ENCODE data around the gene KIFC3.
"Not testable (repeated sequence)": the region's sequence is repeated elsewhere in the genome, so short reads cannot be mapped to it uniquely, and the experiment has no call there.

The KIFC3 gene

DNA sequence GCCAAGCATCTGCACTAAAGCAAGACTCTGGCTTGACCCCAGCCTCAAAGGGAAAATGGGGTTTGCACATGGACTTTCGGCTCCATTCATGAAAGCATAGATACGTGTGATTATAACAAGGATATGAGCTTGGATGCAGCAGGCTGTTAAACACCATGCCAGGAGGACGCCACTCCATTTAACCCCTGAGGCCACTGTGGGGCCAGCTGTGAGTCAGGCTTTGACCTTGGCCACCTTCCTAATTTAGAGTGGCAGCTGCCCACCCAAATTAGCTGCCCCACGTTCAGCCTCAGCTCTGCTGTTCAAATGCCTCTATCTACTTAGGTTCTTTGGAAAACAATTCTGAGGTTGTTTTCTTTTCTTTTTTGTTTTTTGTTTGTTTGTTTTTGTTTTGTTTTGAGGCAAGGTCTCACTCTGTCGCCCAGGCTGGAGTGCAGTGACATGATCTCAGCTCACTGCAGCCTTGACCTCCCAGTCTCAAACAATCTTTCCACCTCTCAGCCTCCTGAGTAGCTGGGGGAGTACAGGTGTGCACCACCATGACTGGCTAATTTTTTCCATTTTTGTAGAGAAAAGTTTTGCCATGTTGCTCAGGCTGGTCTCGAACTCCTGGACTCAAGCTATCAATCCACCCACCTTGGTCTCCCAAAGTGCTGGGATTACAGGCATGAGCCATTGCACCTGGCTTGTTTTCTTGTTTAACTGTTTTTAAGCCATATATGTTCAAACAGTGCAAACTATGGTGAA is 23.2 kb upstream of the KIFC3 start:
- DNase-seq: no peak

DNA sequence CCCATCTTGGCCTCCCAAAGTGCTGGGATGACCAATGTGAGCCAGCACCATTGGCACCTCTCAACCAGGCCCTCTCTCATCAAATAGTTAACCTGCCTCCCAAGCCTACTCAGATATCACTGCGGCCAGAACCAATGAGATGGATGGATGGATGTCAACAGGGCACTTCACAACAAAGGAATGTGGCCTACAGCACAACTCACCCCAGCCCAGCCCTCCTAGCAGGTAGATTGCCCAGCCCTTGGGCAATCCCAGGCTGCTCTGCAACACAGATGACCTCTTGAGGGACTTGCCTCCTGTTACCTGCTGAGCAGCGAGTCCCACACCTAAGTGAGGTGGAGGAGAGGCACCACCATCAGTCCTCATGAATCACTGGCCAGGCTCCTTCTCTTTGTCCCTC is 22.6 kb upstream of the KIFC3 start:
- DNase-seq: no peak

DNA sequence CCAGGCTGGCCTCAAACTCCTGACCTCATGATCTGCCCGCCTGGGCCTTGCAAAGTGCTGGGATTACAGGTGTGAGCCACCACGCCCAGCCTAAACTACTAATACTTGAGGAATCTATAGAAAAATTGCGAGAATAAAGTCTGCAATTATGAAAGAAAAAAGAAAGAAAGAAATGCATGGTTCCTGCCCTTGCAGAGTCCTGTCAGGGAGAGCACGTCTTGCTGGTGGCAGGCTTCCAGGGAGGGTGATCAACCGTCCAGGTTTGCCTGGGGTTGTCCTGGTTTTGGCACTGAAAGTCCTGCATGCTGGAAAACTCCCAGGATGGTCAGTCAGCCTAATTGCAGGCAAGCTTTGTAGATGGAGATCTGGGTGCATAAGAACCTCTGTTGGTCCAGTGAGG is 21.5 kb upstream of the KIFC3 start:
- no peak for DNase-seq

DNA sequence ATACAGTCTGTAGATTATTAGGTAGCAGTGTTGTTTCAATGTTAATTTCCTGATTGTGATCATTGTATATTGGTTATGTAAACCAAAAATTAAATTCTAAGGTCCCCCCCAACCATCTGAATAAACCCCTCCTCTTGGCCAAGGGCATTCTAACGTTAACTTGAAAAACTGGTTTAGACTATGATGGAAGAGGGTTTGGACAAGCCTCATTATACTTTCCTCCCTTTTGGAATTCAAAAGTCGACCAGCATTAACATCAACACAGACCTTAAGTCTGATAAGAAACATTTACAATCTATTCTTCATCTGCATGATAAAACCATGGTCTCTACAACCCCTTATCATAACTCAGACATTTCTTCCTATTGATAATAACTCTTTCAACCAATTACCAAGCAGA is 20.6 kb upstream of the KIFC3 start:
- DNase-seq: no peak

DNA sequence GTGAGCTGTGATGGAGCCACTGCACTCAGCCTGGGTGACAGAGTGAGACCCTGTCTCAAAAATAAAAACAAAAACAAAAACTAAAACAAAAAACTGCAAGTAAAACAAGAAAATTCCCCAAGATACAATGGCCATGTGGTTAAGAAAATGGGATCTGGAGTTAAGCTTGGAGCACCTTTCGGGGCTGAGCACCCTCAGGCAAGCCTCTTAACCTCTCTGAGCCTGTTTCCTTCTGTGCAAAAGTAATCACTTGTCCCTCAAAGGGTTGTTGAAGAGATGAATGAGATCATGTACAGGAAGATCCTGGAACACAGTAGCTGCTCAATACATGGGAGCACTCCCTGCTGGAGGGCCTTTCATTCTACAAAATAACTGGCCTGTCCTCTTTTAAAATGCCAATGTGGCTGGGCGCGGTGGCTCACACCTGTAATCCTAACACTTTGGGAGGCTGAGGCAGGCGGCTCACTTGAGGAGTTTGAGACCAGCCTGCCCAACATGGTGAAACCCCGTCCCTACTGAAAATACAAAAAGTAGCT is 19.8 kb upstream of the KIFC3 start:
- DNase-seq: no peak

DNA sequence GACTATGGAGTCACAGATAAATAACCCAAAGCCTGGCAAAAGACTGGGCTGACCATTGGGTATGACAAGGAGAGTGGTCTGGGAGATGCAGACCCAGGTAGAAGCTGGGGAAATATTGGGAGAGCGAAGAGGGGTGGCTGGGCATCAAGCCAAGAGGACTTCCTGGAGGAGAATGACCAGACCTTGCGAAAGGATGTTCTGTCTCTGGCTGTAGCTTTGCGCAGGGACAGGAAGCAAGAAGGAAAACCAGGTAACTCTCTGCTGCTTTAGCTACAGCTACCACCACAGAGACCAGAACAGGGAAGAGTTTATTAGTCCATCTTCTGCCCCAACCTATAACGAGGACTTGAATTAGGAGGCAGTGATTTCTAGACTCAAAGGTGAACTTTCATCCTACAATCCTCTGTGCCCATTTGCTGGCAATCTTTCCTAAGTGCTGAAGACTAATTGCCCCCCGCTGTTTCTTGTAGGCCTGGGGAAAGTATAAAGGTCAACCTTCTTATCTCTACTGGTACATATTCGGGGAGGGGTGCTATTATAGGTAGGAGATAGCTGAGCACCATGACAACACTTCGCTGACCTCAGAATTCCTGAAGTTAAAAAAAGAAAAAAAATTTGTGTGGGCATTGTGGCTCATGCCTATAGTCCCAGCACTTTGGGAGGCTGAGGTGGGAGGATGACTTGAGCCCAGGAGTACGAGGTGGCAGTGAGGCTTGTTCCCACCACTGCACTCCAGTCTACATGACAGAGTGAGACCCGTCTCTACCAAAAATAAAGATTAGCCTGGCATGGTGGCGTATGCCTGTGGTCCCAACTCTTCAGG is 19.1 kb upstream of the KIFC3 start:
- DNase-seq: no peak

DNA sequence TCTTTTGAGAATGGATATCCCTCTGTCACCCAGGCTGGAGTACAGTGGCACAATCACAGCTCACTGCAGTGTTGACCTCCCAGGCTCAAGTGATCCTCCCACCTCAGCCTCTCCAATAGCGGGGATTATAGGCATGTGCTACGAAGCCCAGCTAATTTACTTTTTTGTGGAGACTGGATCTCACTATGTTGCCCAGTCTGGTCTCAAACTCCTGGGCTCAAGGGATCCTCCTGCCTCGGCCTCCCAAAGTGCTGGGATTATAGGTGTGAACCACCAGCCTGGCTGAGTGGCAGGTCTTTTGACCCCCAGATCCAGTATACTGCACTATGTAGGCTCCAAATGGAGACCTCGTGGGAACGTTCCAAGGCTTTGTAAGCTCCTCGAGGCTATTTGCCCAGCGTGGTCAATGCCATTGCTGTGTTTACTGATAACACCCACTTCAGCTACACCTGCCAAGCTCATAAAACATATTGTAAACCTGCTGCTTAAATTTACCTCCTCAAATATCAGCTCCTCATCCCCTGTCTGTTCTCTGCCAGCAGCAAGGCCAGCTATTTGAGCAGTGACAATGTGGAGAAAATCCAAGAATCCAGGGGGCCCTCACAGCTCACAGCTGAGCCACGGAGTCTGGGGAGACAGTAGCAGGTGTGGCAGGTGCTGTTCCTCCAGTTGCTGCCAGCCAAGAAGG is 16.2 kb upstream of the KIFC3 start:
- DNase-seq: peak; percentile 88 to 93

DNA sequence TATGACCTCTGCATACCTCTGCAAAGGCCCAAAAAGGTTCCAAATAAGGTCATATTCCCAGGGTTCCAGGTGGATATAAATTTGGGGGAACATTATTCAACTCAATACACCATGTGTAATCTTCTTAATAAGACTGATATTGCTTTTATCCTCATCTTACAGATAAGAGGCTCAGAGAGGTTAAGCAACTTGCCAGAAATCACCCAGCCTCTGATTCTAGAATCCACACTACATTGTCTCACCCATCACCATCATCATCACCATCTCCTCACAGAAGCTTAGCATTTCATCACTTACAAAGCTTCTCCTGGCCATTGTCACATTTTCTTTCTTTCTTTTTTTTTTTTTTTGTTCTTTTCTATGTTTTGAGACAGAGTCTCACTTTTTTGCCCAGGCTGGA is 15.4 kb upstream of the KIFC3 start:
- DNase-seq: no peak

DNA sequence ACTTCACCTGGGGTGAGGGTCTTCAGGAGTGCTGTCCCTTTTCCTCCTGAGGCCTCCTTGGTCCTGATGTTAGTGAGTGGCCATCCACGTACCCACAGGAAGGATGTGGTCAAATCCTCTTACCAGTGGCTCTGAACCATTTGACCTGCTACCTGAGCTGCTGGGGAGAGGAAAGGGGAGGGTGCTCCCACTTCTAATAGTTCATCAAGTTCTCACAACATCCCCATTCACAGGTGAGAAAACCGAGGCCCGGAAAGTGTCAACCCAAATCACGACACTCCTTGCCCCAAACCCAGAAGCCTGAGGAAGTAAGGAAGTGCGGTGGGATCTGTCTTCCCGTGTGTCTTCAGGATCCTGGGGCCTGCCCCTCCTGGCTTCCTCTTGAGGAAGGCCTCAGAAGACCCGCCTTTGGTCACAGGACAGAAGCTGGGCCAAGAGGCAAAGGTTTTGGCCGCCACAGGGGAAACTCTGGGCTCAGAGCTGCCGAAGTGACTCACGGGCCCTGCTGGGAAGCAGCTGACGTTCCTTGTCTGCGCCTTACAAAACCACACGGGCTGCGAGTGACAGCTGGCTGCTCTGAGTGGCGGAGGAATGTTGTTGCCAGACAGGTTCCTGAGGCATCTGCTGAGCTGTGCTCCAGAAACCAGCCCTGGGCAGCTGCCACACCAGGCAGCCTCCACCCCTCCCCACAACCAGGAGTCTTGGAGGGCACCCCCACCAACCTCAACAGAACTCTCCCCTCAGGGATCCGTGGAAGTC is 13.9 kb upstream of the KIFC3 start:
- DNase-seq: peak in 1 of 2 experiments; percentile 7

DNA sequence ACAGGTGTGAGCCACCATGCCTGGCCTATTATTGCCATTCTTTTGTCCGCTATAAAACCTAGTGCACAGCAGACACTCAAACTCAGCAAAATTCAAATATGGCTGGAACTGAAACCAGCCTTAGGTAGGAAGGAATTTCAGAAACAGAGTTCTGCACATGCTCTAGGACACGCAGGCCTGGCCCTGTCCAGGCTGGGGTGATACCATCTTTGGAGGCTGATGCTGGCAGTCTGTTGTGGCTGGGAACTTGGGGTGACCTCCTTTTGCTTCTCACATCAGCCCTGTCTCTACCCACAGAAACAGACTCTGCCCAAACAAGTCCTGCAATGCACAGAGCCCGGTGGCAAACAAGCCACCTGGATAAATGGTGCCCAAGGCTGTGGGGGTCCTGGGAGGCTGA is 12.6 kb upstream of the KIFC3 start:
- DNase-seq: no peak

DNA sequence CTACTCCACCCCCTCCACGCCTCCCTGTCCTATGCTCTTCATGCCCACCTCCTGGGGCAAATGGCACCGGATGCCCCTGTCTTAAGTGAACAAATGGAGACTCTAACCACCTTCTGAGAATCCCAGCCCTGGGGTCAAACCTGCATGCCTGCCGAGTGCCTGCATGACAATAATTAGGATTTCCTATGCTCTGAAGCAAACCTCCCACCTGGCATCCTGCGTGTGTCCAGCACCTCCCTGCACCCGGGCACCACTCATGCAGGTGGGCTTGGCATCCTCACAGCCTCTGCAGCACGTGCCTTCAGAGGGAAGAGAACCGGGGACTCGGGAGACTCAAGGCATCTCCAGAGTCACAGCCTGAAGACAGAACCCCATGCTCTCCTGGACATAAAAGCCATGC is 11.2 kb upstream of the KIFC3 start:
- no peak for DNase-seq

DNA sequence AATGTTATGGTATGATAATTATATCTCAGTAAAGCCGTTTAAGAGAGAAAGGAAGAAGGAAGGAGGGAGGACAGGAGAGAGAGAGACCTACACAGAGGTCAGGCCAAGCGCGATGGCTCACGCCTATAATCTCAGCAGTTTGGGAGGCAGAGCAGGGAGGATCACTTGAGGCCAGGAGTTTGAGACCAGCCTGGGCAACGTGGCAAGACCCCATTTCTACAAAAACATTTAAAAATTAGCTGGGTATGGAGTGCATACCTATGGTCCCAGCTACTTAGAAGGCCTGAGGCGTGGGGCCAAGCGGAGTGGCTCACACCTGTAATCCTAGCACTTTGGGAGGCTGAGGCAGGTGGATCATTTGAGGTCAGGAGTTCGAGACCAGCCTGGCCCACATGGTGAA is 9.0 kb upstream of the KIFC3 start:
- not testable (repeated sequence) for DNase-seq

DNA sequence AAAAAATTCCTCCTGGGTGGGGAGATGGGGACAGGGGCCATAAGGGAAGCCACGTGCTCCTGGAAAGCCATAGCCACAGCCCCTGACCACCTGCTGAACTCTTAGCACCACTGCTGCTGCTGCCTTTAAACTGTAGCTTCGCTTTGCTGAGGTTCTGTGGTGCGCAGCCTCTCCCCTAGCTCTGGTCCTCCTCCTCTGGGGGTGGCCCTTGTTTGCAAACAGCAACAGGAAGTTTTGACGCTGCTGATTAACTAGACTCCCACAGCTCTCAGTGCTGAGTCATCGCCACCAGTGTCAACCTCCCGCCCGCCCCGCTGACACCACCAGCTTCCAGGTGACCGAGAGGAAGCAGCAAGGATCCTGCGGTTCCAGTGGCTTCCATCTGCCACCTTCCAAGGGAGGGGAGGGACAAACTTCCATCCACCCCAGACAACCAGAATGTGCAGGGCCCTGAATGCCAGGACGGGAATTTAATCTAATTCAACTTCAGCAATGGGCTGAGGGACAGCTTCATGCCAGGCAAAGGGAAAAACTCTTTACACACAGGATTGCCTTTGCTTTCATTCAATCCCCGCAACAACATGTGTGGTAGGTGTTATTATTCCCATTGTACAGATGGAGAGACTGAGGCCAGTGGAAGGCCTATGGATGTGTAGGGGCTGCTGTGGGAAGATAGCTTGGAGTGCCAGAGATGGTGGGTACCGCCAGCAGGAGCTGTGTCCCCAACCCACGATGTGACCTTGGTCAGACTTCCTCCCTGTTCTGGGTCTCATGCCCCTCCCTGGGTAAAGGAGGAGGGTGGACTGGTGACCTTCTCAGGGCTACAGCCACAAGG is 8.1 kb upstream of the KIFC3 start:
- DNase-seq: peak; percentile 21 to 52

DNA sequence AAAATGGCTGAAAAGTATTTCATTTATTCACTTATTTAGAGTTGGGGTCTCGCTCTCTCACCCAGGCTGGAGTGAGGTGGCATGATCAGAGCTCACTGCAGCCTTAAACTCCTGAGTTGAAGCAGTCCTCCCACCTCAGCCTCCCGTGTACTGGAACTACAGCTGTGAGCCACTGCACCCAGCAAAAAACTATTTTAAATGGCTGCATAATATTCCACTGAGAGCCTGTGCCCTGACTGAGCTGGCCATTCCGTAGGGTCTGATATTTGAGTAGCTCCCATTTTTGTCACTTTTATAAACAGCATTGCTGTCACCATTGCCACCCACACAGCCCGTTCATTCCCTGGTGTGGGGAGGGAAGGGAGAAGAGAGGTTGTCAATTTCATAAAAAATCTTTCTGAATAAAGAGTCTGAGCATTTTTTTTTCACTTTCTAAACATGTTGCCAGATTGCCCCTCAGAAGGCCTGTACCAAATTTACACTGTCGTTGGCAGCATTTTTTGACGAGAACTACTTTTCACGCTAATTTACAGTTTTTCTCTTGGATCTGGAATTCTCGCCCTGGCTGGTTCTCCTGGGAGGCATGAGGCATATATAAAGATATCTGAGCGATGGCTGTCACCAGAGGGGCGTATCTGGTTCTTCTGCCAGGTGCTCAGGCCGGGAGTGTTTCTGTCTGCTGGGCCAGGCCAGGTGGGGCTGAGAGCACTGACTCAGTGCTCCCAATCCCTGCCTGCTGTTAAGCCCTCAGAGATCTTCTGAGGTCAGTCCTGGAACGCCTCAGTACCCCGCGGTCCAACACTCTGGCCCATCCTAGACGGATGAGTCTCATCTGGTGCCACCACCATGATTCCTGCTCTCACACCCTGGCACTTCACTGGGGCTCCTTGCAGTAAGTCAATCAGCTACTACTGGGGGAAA is 7.2 kb upstream of the KIFC3 start:
- DNase-seq: no peak

DNA sequence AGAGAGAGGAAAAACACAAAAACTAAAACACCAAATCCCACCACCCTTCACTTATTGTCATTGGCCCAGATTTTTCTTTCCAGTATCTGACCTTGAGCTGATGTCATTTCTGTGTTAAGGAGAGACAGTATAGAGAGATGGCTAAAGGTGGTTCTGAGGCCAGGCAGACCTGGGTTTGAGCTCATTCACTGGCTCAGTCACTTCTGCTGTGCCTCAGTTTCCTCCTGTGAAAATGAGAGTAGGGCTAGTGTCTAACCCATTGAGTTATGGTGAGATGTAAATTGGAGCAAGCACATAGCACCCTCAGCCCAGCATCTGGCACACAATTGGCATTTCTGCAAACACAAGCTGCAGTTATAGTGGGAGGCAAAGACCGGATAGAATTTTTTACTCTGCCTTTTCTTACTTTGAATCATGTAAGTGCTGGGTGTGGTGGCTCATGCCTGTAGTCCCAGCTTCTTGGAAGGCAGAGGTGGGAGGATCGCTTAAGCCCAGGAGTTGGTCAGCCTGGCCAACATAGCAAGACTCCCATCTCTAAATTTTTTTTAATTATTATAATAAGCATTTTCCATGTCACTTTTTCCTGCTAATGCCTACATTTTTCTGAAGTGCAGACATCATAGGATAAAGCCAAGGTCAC is 6.4 kb upstream of the KIFC3 start:
- DNase-seq: no peak

DNA sequence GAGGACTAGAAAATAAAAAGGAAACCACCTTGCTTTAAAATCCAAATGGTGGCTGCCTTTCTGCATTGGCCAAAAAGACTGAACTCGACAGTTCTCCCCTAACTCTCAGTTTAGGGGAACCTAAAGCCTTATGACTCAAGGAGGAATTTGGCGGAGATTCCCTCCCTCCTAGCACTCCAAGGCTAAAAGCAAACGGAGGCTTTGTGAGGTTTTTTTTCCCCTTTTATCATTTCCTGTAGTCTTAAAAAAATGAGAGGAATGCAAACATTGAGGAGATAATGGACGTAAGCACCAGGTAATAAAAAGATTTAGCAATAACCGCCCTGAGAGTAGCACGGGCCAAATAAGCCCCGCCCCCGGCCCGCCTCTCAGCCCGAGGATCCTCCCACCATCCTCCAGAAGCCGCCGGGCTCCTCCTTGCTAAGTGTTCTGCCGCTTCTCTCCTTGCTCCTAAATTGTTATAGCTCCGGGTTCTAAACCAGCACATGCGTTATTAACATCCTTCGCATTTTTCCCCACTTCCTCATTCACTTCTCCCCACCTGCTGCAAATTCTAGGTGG is 5.8 kb upstream of the KIFC3 start:
- DNase-seq: peak; percentile 30 to 41

DNA sequence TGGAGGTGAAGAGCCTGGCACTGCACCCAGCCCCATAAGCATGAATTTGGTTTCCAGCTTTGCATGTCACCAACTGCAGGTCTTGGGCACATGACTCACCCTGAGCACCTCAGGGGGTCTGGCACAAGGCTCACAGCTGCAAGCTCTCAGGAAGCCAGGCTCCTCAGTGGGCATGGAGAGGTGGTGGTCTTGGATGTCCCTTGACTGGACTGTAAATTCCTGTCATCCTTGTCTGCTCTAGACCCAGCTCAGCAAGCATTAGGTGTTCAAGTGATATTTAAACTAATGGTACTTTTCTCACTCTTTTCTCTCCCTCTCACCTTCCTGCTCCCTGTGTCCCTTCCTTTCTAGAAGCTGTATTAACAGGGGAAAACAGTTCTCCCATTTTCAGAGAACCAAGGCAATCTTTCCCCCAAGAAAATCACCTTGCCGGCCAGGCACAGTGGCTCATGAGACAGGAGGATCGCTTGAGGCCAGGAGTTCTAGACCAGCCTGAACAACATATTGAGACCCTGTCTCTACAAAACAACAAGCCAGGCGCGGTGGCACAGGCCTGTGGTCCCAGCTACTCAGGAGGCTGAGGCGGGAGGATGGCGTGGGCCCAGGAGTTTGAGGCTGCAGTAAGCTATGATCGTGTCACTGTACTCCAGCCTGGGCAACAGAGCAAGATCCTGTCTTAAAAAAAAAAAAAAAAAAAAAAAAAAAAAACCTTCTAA is 5.1 kb upstream of the KIFC3 start:
- no peak for DNase-seq

DNA sequence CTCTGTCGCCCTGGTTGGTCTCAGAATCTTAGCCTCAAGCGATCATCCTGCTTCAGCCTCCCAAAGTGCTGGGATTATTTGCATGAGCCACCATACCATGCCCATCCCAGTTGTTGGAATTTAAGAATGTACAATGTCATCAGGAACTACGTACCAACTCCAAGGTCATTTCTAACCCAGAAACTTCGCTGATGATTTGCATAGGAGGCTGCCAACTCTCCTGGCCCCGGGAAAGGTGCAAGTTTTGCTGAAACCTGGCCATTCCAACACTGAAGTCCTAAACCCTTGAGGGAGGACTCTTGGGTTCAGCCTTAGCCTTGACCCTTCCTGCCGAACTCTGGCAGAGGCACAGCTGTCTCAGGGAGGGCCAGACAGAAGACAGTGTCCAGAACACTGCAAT is 2.9 kb upstream of the KIFC3 start:
- DNase-seq: no peak
